OCI-LY7 (cell line): Measurements from ENCODE around the gene SLC6A6. TPM values are rescaled to one million over a fixed set of nuclear protein-coding genes. Genes with fewer than 3 reads are reported as not detected.

Source experiments
- BruUV-seq: library from RNA; stranded (reverse); fragments of 400-500 nt; replicated peaks from 2 replicates; lab custom pipeline; 2021; lab: Mats Ljungman, UMichigan
- CTCF ChIA-PET: fragments of 300-600 bp; sonication (Branson Sonifier 250); formaldehyde crosslinking; loops from one replicate; lab custom pipeline; 2022; ENCODE audit warnings: antibody characterized with exemption; ENCODE audit not compliant: unreplicated experiment; lab: Charles Lee
- POLR2A ChIA-PET: fragments of 300-600 bp; sonication (Branson Sonifier 250); formaldehyde crosslinking; loops from one replicate; lab custom pipeline; 2022; ENCODE audit warnings: antibody characterized with exemption; lab: Charles Lee
- DNase-seq: peaks from one replicate; pipeline ENCODE4 v3.0.0-alpha.2; 2015; ENCODE audit warnings: low spot score
- H2AFZ ChIP-seq: fragments of 200-600 bp; sonication (generic), shearing (Covaris generic); 2 replicates; pipeline ENCODE4 v1.6.1; 2014; ENCODE audit warnings: mild to moderate bottlenecking, antibody characterized with exemption, low read length, moderate library complexity
- H3K27ac ChIP-seq: fragments of 200-600 bp; sonication (generic); 2 replicates; pipeline ENCODE4 v1.5.1; 2014; ENCODE audit warnings: mixed run types, low read depth, mild to moderate bottlenecking, moderate library complexity, low read length, inconsistent platforms; ENCODE audit not compliant: poor library complexity, severe bottlenecking
- H3K36me3 ChIP-seq: fragments of 200-600 bp; sonication (generic); 2 replicates; pipeline ENCODE4 v1.6.1; 2014; ENCODE audit warnings: mild to moderate bottlenecking, antibody characterized with exemption, low read length, moderate library complexity, mixed read lengths; ENCODE audit not compliant: insufficient read depth
- H3K4me1 ChIP-seq: fragments of 200-600 bp; sonication (generic); 2 replicates; pipeline ENCODE4 v1.5.1; 2014; ENCODE audit warnings: mild to moderate bottlenecking, low read length; ENCODE audit not compliant: insufficient read depth, poor library complexity, severe bottlenecking
- H3K4me2 ChIP-seq: fragments of 200-600 bp; sonication (generic); 2 replicates; pipeline ENCODE4 v1.6.1; 2014; ENCODE audit warnings: mild to moderate bottlenecking, low read length
- H3K4me3 ChIP-seq: fragments of 200-600 bp; sonication (generic); 2 replicates; pipeline ENCODE4 v1.5.1; 2014; ENCODE audit warnings: mild to moderate bottlenecking, low read depth, low read length; ENCODE audit not compliant: poor library complexity, severe bottlenecking
- H3K79me2 ChIP-seq: fragments of 200-600 bp; sonication (generic); 2 replicates; pipeline ENCODE4 v1.6.1; 2016; ENCODE audit warnings: low read depth, mild to moderate bottlenecking, low read length, moderate library complexity, mixed read lengths; ENCODE audit not compliant: insufficient read depth
- H3K9me2 ChIP-seq: fragments of 200-600 bp; sonication (generic); 2 replicates; pipeline ENCODE4 v1.6.1; 2016; ENCODE audit warnings: mild to moderate bottlenecking, low read length, mixed read lengths; ENCODE audit not compliant: insufficient read depth
- H3K9me3 ChIP-seq: fragments of 200-600 bp; sonication (generic); 2 replicates; pipeline ENCODE4 v1.6.1; 2014; ENCODE audit warnings: mild to moderate bottlenecking, mixed run types, low read length, mixed read lengths
- H4K20me1 ChIP-seq: fragments of 200-600 bp; sonication (generic); 2 replicates; pipeline ENCODE4 v1.6.1; 2014; ENCODE audit warnings: mild to moderate bottlenecking, antibody characterized with exemption, low read length, moderate library complexity, mixed read lengths; ENCODE audit not compliant: insufficient read depth
- EZH2phosphoT487 ChIP-seq: fragments of 200-600 bp; sonication (generic); IDR thresholded peaks from 2 replicates; pipeline ENCODE4 v1.6.1; 2018; ENCODE audit warnings: low read depth, borderline replicate concordance, mild to moderate bottlenecking, mixed run types, antibody characterized with exemption, low read length, moderate library complexity, mixed read lengths
- intact Hi-C: fragments of 100-400 bp; cut with micrococcal nuclease; formaldehyde crosslinking; loops from one replicate; pipeline ENCODE4 v1.10.0; 2022; ENCODE audit not compliant: unreplicated experiment
- total RNA-seq, 2 experiments: library from RNA; depleted of rRNA in 1 of 2; stranded (reverse); fragments of >200 nt in 1 of 2; shearing (Covaris generic) in 1 of 2; gene quantifications; 2 replicates each; pipeline ENCODE4 v1.2.3, GENCODE V29; 2014 to 2022
- TF ChIP-seq, protein P1 (sequence below): fragments of 200-600 bp; sonication (generic); conservative IDR thresholded peaks from 2 replicates; pipeline ENCODE4 v1.5.1; 2014; ENCODE audit warnings: mild to moderate bottlenecking, antibody characterized with exemption, low read length, moderate library complexity, mixed read lengths

SLC6A6 gene
- total RNA-seq, 2 experiments from 2014 or later = 43.0 to 51.8 TPM

DNA sequence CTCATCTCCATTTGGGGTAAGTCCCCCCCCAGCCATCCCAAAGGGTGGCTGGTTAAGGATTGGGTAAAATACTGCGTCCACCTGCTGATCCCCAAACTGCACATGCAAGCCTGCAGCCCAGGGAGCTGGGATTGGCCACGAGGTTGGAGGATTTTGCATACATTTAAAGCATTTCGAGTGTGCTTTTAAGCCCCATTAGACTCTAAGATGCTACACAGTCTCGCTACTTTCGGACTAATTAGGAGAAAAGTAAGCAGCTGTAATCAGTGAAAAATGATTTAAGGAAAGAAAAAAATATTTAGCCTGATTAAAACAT is 23.9 kb downstream of the SLC6A6 start:
- peak overlapping the region; percentile 90 for H3K27ac ChIP-seq
- H4K20me1 ChIP-seq = peaks cover 13% of the 10 kb centered on the region; the same call in 1 of the 2 replicates
- H2AFZ ChIP-seq = no peak overlapping the region
- TF ChIP-seq EZH2phosphoT487 = no peak
- TF ChIP-seq, protein P1, sequence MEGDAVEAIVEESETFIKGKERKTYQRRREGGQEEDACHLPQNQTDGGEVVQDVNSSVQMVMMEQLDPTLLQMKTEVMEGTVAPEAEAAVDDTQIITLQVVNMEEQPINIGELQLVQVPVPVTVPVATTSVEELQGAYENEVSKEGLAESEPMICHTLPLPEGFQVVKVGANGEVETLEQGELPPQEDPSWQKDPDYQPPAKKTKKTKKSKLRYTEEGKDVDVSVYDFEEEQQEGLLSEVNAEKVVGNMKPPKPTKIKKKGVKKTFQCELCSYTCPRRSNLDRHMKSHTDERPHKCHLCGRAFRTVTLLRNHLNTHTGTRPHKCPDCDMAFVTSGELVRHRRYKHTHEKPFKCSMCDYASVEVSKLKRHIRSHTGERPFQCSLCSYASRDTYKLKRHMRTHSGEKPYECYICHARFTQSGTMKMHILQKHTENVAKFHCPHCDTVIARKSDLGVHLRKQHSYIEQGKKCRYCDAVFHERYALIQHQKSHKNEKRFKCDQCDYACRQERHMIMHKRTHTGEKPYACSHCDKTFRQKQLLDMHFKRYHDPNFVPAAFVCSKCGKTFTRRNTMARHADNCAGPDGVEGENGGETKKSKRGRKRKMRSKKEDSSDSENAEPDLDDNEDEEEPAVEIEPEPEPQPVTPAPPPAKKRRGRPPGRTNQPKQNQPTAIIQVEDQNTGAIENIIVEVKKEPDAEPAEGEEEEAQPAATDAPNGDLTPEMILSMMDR = no peak
- POLR2A ChIA-PET = interaction anchor here (0.6 to 2.6 kb wide), 7 partner anchors 15 to 46 kb away, joined by 3 to 13 read pairs (median 5); partner anchors contain the start of gene SLC6A6
- no peak overlapping the region for H3K4me3 ChIP-seq
- intact Hi-C loops = no loop called here
- peaks cover 88% of the 10 kb centered on the region for H3K4me1 ChIP-seq
- no peak for DNase-seq
- H3K79me2 ChIP-seq = peaks cover 83% of the 10 kb centered on the region; the same call in 1 of the 2 replicates
- no peaks in the 10 kb centered on the region for H3K9me2 ChIP-seq
- H3K4me2 ChIP-seq = peak overlapping the region; percentile 90
- CTCF ChIA-PET = interaction anchor here (0.6 kb wide), 1 partner anchor 10 kb away, joined by 3 read pairs; no protein-coding TSS in a partner anchor
- no peaks in the 10 kb centered on the region for H3K9me3 ChIP-seq
- BruUV-seq = no TSS peak
- peaks cover 56% of the 10 kb centered on the region; the same call in 1 of the 2 replicates for H3K36me3 ChIP-seq

DNA sequence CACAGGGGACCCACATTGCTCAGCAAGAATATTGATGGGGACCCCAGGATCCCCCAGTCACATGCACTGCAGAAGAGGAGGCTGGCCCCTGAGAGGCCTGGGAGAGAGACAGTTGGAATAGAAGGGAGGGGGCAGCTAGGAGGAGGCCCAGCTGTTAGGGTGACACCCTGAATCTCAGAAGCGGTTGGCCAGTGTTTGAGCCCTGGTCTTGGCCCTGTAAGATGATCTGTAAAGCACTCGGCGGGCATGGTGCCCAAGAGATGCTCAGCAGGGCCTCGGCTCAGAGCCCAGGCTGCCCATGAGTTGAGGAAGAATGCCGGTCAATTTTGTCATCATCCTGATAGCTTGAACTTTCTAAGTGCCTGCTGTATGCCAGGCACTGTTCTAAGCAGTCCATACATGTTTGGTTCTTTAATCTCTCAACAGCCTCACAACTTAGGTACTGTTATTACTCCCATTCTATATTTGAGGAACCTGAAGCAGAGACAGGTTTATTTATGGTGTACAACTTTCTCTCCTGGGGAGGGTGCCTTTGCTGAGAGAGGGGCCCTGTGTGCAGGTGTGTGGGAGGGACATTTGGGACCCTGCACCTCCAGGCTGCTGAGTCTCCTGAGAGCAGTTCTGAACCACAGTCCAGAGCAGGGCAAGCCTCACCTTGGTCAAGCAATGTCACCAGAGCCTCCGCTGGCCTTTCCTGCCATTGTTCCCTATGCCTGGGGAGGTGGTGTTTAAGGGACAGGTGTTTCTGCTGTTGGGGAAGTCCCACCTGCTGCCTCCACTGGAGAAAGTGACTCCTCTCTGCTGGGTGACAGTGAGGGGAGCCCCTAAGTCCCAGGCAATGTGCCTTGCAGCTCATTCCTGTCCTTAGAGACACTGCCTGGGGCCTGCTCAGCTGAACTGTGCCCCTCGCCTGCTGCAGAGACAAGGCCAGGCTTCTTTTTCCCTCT is 26.0 kb downstream of the SLC6A6 start:
- Histone ChIP-seq H3K4me3 (peak overlapping the region; percentile 28), H3K27ac (peak overlapping the region; percentile 90), H3K9me3 (no peaks in the 10 kb centered on the region), H3K4me2 (peak overlapping the region; percentile 90), H2AFZ (no peak overlapping the region), H3K36me3 (peaks cover 44% of the 10 kb centered on the region; the same call in 1 of the 2 replicates), H3K9me2 (no peaks in the 10 kb centered on the region), H3K79me2 (peaks cover 77% of the 10 kb centered on the region), H4K20me1 (peaks cover 22% of the 10 kb centered on the region), H3K4me1 (peaks cover 100% of the 10 kb centered on the region)
- ChIA-PET CTCF (interaction anchor here (0.6 to 1.3 kb wide), 2 partner anchors 23 to 50 kb away, joined by 3 read pairs; no protein-coding TSS in a partner anchor), POLR2A (interaction anchor here (1.0 to 3.0 kb wide), 7 partner anchors 13 to 48 kb away, joined by 4 to 13 read pairs (median 5); partner anchors contain the start of gene SLC6A6)
- BruUV-seq = no TSS peak
- TF ChIP-seq, protein P1 = no peak
- TF ChIP-seq EZH2phosphoT487 = no peak
- DNase-seq = peak; percentile 42
- intact Hi-C loops = loop anchor here (2.0 kb wide), 1 partner anchor 48 kb away; no protein-coding TSS in a partner anchor
